HG03108 (cell line): ENCODE data around the gene SYTL2.
"Not testable (repeated sequence)": the region's sequence is repeated elsewhere in the genome, so short reads cannot be mapped to it uniquely, and the experiment has no call there.

Experiments
- ATAC-seq: cut with Tn5 transposase; IDR thresholded peaks from one replicate; pipeline ENCODE4 v1.9.1; 2021; ENCODE audit warnings: moderate library complexity; ENCODE audit not compliant: unreplicated experiment

Gene SYTL2

GRCh38 chr11:85798361-85798760 lies 12.6 kb downstream of the SYTL2 start:
- ATAC-seq = no peak

- ATAC-seq = no peak
Measured at GRCh38 chr11:85795712-85796487, 15.0 kb downstream of the SYTL2 start.

- no peak for ATAC-seq
Measured at GRCh38 chr11:85791409-85791990, 19.4 kb downstream of the SYTL2 start.

DNA sequence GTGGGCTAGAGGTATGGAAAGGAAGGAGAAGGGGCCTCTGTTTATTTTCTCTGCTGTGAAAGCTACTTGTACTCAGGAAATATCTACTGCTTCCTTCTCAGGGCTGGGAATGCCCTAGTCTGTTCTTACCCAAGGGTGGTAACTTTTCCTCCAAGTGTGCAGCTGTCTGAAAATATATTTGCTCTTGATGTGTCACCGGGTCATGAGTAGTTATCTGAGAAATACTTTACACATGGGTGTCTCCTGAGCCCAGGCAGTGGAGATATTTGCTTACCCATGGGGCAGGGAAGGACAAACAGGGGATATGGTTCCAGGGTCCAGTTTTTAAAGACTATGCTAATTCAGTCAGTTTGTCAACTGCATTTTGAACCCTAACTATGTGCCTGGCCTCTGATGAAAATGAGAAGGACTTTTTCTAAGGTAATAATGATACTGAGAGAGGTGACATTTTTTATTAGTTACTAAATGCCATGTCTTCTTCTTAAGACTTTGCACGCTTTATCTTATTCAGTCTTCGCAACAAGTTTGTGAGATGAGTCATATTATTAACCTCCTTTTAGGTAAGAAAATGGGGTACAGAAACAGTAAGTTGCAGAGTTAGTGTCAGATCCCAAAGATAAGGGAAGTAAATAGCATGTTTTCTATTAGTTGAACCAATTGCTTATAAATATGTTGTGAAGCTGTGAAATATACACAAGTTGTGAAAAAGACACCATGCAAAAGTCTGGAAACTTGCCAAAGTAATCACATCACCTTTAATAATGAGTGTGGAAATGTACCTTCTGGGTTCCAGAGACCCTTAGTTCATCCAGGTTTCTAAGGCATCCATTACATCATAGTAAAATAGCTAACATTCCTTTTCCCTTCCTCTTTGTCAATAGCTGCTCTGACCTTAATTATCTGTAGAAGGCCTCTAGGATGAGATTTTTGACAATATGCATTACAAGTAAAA lies 22.9 kb downstream of the SYTL2 start:
- no peak for ATAC-seq

DNA sequence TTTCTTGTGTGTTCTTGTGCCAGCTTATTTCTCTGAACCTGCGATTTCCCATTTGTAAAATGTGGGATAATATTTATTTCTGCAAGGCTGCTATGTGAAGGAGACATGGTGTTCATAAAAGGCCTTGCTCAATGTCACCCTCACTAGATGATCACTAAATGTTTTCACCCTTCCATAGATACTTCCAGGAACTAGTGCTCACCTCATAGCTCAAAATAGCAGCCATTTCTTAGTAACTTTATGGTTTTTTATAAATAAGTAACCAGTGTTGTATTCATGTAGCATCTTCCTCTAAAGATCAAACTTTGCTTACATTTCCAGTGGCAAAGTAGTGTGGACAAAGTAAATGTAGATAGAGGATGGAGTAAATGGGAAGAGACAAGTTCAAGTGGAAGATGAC lies 23.8 kb downstream of the SYTL2 start:
- ATAC-seq = no peak

- no peak for ATAC-seq
Measured at GRCh38 chr11:85784480-85785265, 26.3 kb downstream of the SYTL2 start.

DNA sequence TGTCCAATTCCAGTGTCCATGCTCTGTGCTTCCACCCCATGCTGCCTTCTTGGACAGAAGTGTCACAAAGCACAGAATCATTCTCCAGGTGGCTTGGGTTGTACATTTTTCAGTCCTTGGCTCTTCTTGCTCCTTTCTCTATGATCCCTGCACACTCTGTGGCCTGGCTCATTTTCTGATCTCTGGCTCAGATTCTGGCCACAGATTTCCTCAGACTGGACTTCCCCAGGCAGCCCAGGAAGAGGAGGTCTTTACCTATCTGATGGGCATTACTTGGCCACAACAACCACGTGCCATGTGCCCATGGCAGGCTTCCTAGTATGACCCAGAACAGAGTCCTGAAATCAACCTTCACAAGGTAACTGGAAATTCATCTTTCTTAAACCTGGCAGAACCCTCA lies 27.2 kb downstream of the SYTL2 start:
- ATAC-seq = no peak

- ATAC-seq = not testable (repeated sequence)
Measured at GRCh38 chr11:85780780-85781517, 30.0 kb downstream of the SYTL2 start.

- no peak for ATAC-seq
Measured at GRCh38 chr11:85779956-85780640, 30.8 kb downstream of the SYTL2 start.

GRCh38 chr11:85777603-85777972 lies 33.4 kb downstream of the SYTL2 start:
- ATAC-seq = not testable (repeated sequence)

DNA sequence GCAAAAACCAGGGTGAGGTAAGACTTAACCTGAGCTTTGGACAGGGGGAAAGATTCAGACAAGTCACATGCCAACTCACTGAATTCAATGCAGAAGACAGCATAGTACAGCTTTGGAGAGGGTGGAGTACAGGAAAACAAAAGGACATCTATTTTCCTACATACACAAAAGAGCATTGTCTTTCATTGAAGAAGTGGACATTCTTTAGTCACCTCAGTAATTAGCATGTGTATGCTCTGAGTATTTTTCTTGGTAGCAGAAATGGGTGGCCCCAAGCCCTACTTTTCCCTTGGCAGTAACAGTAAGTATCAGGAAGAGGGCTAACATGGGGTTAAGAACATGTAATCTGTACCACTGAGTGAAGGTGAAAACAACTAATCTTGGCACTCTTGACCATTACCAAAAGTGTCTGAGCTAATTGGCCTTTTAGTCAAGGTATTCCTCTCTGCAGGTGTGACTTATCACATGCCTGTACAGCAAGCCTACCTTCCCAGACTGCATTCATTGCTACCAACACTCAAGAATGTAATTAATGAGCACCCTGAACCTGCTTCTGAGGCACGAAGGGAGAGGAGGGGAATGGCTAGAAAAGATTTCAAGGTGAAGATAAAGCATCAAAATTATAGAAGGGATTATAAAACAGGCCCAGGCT lies 33.9 kb downstream of the SYTL2 start:
- no peak for ATAC-seq

GRCh38 chr11:85774256-85775101 lies 36.5 kb downstream of the SYTL2 start:
- no peak for ATAC-seq

DNA sequence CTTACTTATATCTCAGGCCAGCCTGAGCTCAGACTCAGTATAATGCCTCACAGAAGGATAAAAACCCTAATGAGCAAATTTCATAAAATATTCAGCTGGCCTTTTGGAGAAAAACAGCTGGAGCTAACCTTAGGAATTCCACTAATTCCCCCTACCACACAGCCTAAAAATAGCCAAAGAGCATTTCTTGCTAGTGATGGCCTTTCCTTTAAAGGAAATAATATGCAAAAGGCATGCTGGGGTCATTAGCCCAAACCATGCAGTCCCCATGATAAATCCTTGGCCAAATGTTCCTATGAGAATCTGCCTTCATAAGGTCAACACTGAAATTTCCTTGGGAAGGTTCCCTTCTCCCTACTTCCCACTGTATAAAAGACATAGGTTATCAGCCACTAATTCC lies 38.2 kb downstream of the SYTL2 start:
- ATAC-seq = no peak

DNA sequence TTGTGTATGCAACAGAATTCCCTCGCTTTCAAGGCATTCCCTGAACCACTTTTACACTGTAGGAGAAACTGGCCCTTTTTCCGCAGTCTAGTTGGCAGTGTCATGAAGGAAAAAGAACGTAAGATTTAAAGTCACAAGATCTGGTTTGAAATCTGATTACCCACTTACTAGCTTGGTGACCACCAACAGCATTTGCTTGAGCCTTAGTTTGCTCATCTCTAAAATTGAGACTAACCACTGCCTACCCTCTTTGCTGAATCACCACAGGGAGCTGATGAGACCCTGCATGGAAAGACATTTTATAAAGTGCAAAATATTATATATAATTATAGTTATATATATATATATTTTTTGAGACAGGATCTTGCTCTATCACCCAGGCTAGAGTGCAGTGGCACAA lies 39.4 kb downstream of the SYTL2 start:
- no peak for ATAC-seq

- ATAC-seq = no peak
Measured at GRCh38 chr11:85769771-85770170, 41.2 kb downstream of the SYTL2 start.

GRCh38 chr11:85768473-85769146 lies 42.3 kb downstream of the SYTL2 start:
- no peak for ATAC-seq

DNA sequence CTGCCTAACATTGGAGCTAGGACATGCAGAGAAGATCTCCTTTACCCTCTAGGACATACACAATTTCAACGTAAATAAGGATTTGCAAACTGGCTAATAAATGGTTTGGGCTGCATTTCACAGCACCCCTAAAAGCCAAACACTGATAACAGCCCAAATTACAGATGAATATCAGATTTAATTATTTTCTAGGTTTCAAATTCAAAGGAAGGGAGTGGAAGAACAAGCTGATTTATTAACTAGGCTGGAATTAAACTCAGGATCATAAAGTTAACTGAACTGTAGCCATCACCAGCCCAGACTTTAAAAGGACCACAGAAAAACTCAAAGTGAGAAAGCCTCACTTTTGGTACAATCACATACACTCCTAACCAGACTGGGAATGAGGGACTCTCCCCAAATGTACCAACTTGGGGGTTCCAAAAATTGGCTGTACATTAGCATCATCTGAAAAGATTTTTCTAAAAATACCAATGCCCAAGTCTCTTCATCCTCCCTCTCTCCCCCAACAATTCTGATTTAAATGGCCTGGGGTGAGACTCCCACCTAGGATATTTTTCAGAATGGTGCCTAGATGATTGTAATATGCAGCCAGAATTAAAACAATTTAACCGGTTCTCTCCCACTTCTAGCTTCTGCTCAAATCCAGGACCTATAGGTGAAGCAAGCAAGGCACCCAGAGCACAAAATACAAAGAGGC lies 43.5 kb downstream of the SYTL2 start:
- ATAC-seq = no peak
